GM12864 (cell line): ENCODE results near the gene GJA4.
"Not testable (repeated sequence)": the region's sequence is repeated elsewhere in the genome, so short reads cannot be mapped to it uniquely, and the experiment has no call there.

Source experiments
- DNase-seq: peaks from one replicate; pipeline ENCODE4 v3.0.0-alpha.2; 2011; ENCODE audit warnings: low read depth
- H3K4me3 ChIP-seq: 2 replicates; pipeline ENCODE4 v1.5.1; 2011; ENCODE audit warnings: mild to moderate bottlenecking, low read depth, low read length, control low read depth
- TF ChIP-seq, protein P1 (sequence below): IDR thresholded peaks from 2 replicates; pipeline ENCODE4 v1.5.1; 2011; ENCODE audit warnings: low read depth, mild to moderate bottlenecking, moderate library complexity, low read length, control low read depth, inconsistent platforms; ENCODE audit errors: missing control alignments

The GJA4 gene

DNA sequence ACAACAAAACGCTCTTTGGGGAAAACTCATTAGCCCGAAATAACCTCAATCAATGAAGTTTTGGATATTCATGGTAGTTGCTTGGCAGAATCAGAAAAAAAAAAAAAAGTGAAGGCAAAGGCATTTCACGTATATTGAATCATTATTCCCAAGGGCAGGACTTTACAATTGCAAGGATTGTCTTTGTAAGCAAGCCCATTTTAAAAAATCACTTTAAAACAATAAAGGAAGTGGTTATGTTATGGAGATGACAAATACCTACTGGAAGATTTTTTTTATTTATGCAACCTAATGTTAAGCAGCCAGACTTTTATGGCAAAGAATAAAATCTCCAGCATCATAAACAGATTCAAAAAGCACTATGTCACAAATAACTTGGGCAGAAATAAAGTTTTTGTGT lies 23.9 kb upstream of the GJA4 start:
- TF ChIP-seq, protein P1, sequence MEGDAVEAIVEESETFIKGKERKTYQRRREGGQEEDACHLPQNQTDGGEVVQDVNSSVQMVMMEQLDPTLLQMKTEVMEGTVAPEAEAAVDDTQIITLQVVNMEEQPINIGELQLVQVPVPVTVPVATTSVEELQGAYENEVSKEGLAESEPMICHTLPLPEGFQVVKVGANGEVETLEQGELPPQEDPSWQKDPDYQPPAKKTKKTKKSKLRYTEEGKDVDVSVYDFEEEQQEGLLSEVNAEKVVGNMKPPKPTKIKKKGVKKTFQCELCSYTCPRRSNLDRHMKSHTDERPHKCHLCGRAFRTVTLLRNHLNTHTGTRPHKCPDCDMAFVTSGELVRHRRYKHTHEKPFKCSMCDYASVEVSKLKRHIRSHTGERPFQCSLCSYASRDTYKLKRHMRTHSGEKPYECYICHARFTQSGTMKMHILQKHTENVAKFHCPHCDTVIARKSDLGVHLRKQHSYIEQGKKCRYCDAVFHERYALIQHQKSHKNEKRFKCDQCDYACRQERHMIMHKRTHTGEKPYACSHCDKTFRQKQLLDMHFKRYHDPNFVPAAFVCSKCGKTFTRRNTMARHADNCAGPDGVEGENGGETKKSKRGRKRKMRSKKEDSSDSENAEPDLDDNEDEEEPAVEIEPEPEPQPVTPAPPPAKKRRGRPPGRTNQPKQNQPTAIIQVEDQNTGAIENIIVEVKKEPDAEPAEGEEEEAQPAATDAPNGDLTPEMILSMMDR, result no peak
- DNase-seq, result no peak
- H3K4me3 ChIP-seq, result no peak overlapping the region

DNA sequence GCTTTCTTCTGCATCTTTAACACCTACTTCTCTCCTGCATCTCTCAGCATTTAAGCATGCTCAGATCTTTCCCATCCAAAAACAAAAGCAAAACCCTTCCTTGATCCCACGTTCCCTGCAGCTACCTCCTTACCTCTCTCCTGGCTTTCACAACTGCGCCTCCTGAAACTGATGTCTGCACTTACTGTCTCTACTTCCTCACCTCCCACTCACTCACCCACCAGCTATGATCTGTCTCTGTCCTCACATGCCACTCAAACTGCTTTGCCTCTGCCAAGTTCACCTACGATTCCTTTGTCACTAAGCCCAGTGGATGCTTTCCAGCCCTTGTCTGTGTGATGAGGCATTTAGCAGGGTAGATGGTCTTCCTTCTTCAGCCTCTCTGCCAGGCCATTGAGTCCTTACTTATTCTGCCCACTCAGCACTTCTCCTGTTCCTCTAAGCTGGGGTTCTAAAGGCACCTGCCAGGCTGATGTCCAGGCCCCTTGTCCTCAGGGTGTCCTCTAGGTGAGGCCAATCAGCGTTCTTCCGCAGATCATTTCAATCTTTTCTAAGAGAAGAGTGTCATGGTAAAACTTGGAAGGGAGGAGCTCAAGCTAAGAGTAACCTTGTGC lies 21.8 kb upstream of the GJA4 start:
- DNase-seq, result no peak
- no peak overlapping the region for H3K4me3 ChIP-seq
- TF ChIP-seq, protein P1, result no peak

DNA sequence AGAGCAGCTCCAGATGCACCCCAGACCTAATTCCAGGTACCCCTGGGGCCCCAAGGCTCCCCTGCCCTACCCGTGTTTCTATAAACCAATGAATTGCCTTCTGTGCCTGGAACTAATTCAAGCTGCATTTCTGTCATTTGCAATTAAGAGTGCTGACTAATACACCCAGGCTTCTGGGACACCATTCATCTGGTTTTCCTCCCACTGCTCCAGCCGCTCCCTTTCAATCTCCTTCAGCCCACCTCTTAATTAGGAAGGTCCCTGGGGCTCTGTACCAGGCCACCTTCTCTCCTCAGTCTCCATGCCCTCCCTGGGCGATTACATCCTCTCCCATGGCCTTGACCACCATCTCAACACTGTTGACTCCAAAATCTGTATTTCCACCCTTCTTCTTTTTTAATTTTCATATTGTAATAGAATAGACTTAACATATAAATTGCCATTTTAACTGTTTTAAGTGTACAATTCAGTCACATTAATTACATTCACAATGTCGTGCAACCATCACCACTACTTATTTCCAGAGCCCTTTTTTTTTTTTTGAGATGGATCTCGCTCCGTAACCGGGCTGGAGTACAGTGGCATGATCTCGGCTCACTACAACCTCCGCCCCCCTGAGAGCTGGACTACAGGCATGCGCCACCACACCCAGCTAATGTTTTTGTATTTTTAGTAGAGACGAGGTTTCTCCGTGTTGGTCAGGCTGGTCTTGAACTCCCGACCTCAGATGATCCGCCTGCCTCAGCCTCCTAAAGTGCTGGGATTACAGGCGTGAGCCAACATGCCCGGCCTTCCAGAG lies 21.0 kb upstream of the GJA4 start:
- TF ChIP-seq, protein P1, result no peak
- DNase-seq, result no peak
- H3K4me3 ChIP-seq, result no peak overlapping the region

DNA sequence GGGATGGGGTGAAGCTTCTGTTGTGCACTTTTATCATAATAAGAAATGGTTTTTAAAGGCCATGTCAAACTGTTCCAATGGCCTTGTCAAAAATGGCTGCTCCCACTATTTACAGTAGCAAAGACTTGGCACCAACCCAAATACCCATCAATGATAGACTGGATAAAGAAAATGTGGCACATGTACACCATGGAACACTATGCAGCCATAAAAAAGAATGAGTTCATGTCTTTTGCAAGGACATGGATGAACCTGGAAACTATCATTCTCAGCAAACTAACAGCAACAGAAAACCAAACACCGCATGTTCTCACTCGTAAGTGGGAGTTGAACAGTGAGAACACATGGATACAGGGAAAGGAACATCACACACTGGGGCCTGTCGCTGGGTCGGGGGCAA lies 19.7 kb upstream of the GJA4 start:
- not testable (repeated sequence) for DNase-seq, H3K4me3 ChIP-seq

DNA sequence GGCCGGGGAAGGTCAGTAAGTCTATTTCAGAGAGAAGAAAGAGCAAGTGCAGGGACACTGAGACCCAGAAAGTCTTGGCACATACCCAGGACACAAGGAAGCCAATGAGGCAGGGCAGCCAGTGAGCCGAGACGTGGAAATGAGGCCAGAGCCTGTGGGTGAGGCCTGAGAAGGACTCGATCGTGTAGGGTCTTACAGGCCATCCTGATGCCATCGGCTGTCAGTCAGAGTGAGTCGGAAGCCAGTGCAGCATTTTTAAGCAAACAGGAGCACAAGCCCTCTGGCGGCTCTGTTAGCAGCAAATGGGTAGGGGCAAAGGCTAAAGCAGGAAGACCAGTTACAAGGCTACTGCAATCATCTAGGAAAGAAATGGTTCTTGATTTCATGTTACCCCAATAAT lies 17.8 kb upstream of the GJA4 start:
- no peak for DNase-seq
- H3K4me3 ChIP-seq, result no peak overlapping the region
- TF ChIP-seq, protein P1, result no peak

DNA sequence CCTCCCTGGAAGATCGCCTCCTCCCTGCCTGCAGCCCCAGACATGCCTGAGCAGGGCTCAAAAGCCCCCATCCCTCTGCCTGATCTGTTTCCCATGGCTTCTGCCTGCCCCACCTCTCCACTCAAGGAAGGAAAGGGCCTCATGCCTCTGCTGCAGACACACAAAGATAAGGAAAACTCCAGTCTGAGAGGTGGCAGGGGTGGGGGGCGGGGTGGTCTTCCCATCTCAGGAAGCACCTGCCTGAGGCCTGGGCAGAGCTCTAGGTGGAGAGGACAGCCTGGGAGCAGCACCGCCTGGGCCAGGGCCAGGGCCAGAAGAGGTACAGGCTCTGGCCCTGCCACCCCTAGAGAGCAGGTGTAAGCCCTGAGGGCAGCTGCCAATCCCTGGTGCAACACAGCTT lies 15.9 kb upstream of the GJA4 start:
- DNase-seq, result no peak
- H3K4me3 ChIP-seq, result no peak overlapping the region
- TF ChIP-seq, protein P1, result no peak

DNA sequence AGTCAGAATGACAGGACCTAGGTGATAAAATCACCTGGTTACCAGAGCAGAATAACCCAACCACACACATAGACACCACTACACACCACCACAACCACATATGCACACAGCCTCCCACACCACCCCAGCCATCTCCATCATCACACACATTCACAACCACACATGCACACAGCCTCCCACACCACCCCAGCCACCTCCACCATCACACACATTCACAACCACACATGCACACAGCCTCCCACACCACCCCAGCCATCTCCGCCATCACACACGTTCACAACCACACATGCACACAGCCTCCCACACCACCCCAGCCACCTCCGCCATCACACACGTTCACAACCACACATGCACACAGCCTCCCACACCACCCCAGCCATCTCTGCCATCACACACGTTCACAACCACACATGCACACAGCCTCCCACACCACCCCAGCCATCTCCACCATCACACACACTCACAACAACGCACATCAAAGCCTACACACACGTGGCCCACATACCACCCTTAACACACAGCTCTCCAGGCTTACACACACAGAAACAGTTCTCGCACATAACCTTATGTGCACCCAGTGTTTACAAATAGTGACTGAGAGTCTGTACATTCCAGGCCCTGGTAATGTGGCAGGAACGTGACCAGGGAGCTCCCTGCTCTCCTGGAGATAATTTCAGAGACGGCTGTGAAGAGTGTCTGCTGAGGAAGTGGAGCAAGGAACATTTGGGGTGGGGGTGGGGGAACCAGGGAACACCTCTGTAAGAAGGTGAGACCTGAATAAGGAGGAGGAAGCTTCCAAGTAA lies 15.1 kb upstream of the GJA4 start:
- H3K4me3 ChIP-seq, result no peak overlapping the region
- no peak for DNase-seq
- TF ChIP-seq, protein P1, result no peak
